ENCODE results near the gene DSTYK.

Gene DSTYK

GRCh38 chr1:205256951-205257625 is 45.6 kb upstream of the DSTYK start:
- no peak overlapping the region for H3K4me3 ChIP-seq (ENCODE audit: control insufficient read depth, low read depth, low read length)
- no peak for DNase-seq (ENCODE audit: low read depth)
- no peak for TF ChIP-seq CTCF (conservative IDR thresholded peaks at IDR 0.05; ENCODE audit: control insufficient read depth, insufficient read depth, low read depth, low read length)

DNA sequence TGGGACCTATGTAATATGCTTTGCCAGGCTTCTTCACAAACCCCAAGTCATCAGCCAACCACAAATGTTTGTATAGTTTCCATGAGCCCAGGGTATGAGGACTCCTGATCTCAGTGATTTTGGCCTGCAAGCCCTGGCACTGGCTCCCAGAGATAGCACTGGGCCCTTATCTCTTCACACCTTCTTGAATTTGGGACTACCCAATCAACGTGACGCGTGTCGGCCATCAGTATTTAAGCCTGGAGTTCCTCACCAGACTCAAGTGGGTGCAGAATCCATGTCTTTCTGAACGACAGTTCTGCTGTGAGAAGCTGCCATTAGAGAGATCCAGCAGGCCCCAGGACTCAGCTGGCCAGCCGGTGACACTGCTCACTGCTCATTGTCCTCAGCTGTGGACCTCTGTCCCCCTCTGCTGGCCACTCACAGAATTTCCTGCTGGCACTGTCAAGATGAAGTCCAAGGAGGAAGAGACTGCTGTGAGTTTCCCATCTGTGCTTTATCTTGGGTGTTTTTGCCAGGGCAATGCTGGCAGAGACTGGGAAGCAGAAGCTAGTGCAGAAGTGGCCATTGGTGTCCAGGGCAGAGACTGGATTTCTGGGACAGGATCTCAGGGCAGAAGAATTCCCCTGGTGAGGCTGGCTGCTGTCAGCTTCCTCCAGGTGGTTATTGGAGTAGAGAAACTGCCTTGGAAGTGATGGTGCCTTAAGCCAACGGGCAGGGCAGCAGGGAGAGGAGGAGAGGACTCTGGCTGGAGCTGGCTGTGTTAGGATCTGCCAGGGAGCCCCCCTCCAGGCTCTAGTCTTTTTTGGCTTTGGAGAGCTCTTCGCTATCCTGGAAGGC is 44.7 kb upstream of the DSTYK start:
- DNase-seq (ENCODE audit: low read depth): peak; percentile 78
- peak; percentile 98 for TF ChIP-seq CTCF (conservative IDR thresholded peaks at IDR 0.05; ENCODE audit: control insufficient read depth, insufficient read depth, low read depth, low read length)
- H3K4me3 ChIP-seq (ENCODE audit: control insufficient read depth, low read depth, low read length): no peak overlapping the region

- no peak for TF ChIP-seq CTCF (conservative IDR thresholded peaks at IDR 0.05; ENCODE audit: control insufficient read depth, insufficient read depth, low read depth, low read length)
- no peak overlapping the region for H3K4me3 ChIP-seq (ENCODE audit: control insufficient read depth, low read depth, low read length)
- no peak for DNase-seq (ENCODE audit: low read depth)
These were observed 40.1 kb upstream of the DSTYK start for GRCh38 chr1:205251576-205251975.

DNA sequence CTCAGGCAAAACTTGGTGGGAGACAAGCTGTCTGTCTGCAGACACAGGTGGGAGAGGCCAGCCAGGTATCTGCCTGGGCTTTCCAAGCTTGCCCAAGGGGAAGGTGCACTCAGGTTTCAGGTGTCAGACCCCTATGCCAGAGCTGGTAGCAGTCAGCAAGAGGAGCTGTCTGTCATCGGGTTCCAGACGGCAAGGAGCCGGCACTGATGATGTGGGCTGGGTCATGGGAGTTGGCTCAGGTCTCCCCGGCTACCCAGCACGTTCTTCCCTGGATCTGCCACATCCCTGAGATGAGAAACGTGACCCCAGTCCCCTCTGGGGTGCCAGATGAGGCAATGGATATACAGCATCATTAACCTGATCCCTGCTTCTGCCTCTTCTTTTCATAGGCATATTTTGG is 39.2 kb upstream of the DSTYK start:
- no peak for TF ChIP-seq CTCF (conservative IDR thresholded peaks at IDR 0.05; ENCODE audit: control insufficient read depth, insufficient read depth, low read depth, low read length)
- H3K4me3 ChIP-seq (ENCODE audit: control insufficient read depth, low read depth, low read length): no peak overlapping the region

GRCh38 chr1:205249651-205250050 is 38.1 kb upstream of the DSTYK start:
- DNase-seq (ENCODE audit: low read depth): no peak
- no peak for TF ChIP-seq CTCF (conservative IDR thresholded peaks at IDR 0.05; ENCODE audit: control insufficient read depth, insufficient read depth, low read depth, low read length)
- no peak overlapping the region for H3K4me3 ChIP-seq (ENCODE audit: control insufficient read depth, low read depth, low read length)

More for the DNA sequence above, 39.2 kb upstream of the DSTYK start:
- DNase-seq (ENCODE audit: low read depth): no peak

GRCh38 chr1:205248793-205249601 is 37.5 kb upstream of the DSTYK start:
- no peak overlapping the region for H3K4me3 ChIP-seq (ENCODE audit: control insufficient read depth, low read depth, low read length)
- no peak for DNase-seq (ENCODE audit: low read depth)
- TF ChIP-seq CTCF (conservative IDR thresholded peaks at IDR 0.05; ENCODE audit: control insufficient read depth, insufficient read depth, low read depth, low read length): no peak

Data from fibroblast of mammary gland (primary cell).